Measurements from ENCODE around the gene CASP9.

Gene CASP9

GRCh38 chr1:15445390-15446122 lies 78.5 kb downstream of the CASP9 start:
- no peak for FAIRE-seq

- no peak for FAIRE-seq
Observed at GRCh38 chr1:15444468-15445389, 79.3 kb downstream of the CASP9 start.

- FAIRE-seq: no peak
Observed at GRCh38 chr1:15443281-15443680, 80.7 kb downstream of the CASP9 start.

- no peak for FAIRE-seq
Observed at GRCh38 chr1:15442759-15443158, 81.3 kb downstream of the CASP9 start.

- no peak for FAIRE-seq
Observed at GRCh38 chr1:15442119-15442518, 81.9 kb downstream of the CASP9 start.

All from colon (tissue), 2 donors.